GM12874 (cell line): Measurements from ENCODE around the gene TEAD1.

Experiments used
- TF ChIP-seq, protein P1 (sequence below): IDR thresholded peaks from 2 replicates; pipeline ENCODE4 v1.5.1; 2011; ENCODE audit warnings: low read depth, mild to moderate bottlenecking, control low read depth, low read length, moderate library complexity; ENCODE audit not compliant: insufficient read depth

TEAD1 gene

DNA sequence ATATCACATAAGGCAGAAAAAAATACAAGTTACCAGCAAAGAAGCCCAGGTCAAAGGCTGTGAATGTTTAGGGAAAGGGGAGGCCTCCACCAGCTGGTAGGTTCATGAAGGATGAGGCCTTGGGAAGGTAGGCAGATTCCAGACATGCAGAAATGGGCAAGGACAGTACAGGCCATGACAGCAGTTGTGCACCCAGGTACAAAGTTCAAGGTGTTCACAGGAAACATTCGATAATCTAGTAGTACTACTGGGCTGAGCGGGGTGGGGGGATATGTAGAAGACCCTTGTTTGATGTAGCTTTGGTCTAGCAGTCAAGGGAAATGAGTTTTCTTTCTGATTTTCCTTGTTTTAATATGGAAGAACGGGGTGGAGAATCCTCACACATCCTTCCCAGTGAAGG lies 182.1 kb downstream of the TEAD1 start:
- TF ChIP-seq, protein P1, sequence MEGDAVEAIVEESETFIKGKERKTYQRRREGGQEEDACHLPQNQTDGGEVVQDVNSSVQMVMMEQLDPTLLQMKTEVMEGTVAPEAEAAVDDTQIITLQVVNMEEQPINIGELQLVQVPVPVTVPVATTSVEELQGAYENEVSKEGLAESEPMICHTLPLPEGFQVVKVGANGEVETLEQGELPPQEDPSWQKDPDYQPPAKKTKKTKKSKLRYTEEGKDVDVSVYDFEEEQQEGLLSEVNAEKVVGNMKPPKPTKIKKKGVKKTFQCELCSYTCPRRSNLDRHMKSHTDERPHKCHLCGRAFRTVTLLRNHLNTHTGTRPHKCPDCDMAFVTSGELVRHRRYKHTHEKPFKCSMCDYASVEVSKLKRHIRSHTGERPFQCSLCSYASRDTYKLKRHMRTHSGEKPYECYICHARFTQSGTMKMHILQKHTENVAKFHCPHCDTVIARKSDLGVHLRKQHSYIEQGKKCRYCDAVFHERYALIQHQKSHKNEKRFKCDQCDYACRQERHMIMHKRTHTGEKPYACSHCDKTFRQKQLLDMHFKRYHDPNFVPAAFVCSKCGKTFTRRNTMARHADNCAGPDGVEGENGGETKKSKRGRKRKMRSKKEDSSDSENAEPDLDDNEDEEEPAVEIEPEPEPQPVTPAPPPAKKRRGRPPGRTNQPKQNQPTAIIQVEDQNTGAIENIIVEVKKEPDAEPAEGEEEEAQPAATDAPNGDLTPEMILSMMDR, result no peak

DNA sequence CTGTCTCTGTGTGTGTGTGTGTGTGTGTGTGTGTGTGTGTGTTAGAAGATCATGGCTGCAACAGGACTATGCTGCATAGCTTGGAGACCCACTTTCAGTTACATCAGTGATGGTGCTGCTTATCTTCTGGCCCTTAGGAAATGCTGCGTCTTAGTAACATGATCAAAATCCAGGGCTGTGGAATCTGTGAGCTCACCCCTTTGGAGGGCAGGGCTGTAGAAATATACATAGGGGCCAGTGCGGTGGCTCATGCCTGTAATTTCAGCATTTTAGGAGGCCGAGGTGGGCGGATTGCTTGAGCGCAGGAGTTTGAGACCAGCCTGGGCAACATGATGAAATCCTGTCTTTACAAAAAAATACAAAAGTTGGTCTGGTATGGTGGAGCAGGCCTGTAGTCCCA lies 183.4 kb downstream of the TEAD1 start:
- TF ChIP-seq, protein P1, result no peak

- TF ChIP-seq, protein P1, result no peak
Measured at GRCh38 chr11:12859872-12860657, 185.8 kb downstream of the TEAD1 start.

DNA sequence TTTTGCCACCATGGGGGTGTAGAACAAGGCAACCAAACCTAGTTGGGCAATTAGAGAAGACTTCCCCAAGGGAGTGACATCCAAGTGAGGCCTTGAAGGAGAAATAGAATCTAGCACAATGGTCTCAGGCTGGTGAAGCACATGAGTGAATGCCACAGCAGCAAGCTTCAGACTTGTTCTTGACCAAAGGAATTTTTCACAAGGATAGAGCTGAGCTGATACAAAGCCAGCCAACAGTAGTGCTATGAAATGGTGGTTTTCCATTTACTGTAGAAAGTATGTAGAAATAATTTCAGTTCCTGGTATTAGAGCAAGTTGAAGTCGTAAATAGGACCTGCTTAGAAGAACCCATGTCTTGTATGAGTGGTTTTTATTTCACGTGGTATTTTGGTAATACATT lies 186.6 kb downstream of the TEAD1 start:
- TF ChIP-seq, protein P1, result no peak

- TF ChIP-seq, protein P1, result no peak
Measured at GRCh38 chr11:12862696-12863469, 188.7 kb downstream of the TEAD1 start.

DNA sequence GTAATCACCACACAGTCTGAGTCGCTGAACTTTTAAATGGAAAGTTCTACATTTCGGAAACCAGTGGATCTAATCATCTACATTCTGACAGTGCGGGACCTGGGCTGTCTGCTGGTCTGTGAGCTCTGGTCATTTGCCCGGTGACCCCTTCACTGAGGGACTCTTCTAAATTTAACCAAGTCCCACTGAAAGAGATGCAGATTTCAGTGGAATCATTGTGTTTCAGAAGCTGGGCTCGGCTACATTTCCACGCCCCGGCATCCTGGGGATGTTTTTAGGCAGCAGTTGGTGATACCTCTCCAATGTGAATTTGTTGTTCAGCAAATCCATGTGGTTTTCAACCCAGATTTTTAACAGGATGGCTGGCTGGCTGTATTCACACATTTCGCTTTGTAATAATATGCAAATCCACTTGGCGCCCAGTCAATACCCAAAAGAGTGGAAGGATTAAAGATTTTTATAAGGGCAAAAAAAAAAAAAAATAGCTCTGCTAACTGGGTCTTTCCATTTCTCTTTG lies 189.4 kb downstream of the TEAD1 start:
- TF ChIP-seq, protein P1, result no peak
